ENCODE data around the gene IL18BP. TPM values are rescaled to one million over a fixed set of nuclear protein-coding genes. Genes with fewer than 3 reads are reported as not detected.

IL18BP gene
- total RNA-seq: 0.65 and 4.2 TPM in 2 replicates

DNA sequence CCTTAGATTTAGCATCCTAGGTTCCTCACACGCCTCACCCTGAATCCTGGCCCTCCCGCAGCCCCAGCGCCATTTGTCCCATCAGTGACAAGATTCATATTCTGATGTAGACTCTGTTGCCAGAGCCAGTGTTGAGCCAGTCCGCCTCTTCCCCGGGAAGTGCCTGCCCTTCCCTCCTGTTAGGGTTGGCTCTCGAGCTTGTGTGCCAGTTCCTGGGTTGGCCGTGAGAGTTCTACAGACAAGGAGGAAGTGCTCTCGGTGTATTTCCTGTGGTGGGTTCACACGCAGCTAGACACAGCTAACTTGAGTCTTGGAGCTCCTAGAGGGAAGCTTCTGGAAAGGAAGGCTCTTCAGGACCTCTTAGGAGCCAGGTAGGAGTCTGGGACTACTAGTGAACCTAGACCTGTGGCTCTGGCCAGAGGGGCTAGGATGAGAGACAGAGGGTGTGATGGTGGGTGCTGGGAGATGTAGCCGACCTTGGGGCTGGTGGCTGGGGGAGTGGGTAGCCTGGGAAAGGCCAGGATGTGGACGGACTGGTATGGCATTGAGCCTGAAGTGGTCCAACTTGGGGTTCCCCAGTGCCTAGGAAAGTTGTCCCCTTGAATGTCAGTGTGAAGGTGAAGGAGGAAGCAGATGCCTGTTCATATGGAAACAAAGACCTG lies at the start of gene IL18BP:
Gene IL18BP (plus strand): TSS at position 261 of the 662 bp plus-strand sequence. CDS start 1,076 bp downstream, outside the sequence.

Other genes starting within 250 kb of the IL18BP start
- gene DEFB108B, start 165.7 kb upstream of the IL18BP start, total RNA-seq: not detected in 2 replicates
- gene DEFB131B, start 120.5 kb upstream of the IL18BP start, total RNA-seq: not detected in 2 replicates
- 6.2 and 6.7 TPM in 2 replicates for gene XNDC1N, start 70.3 kb upstream of the IL18BP start, total RNA-seq
- gene RNF121, start 69.9 kb upstream of the IL18BP start, total RNA-seq: 27.2 and 29.1 TPM in 2 replicates
- 107 and 204 TPM in 2 replicates for gene NUMA1, start 81.6 kb downstream of the IL18BP start, total RNA-seq
- 3.0 and 3.6 TPM in 2 replicates for gene LRRC51, start 81.9 kb downstream of the IL18BP start, total RNA-seq
- 136 and 143 TPM in 2 replicates for gene LAMTOR1, start 104.4 kb downstream of the IL18BP start, total RNA-seq
- gene TOMT, start 107.0 kb downstream of the IL18BP start, total RNA-seq: not detected in 2 replicates
- 14.7 and 25.6 TPM in 2 replicates for gene ANAPC15, start 113.8 kb downstream of the IL18BP start, total RNA-seq
- gene FOLR3, start 136.8 kb downstream of the IL18BP start, total RNA-seq: not detected in 2 replicates
- not detected in 2 replicates for gene FOLR1, start 193.2 kb downstream of the IL18BP start, total RNA-seq
- not detected in 2 replicates for gene FOLR2, start 217.9 kb downstream of the IL18BP start, total RNA-seq
- gene INPPL1, start 225.9 kb downstream of the IL18BP start, total RNA-seq: 47.1 and 57.1 TPM in 2 replicates
- gene PHOX2A, start 245.3 kb downstream of the IL18BP start, total RNA-seq: not detected in 2 replicates